PC-9 (cell line): ENCODE results near the gene SDF2. TPM values are rescaled to one million over a fixed set of nuclear protein-coding genes. Genes with fewer than 3 reads are reported as not detected.

ENCODE experiments used
- BruUV-seq: library from RNA; stranded (reverse); fragments of 400-500 nt; replicated peaks from 2 replicates; lab custom pipeline; 2021; lab: Mats Ljungman, UMichigan
- CTCF ChIA-PET: fragments of 300-600 bp; sonication (Branson Sonifier 250); formaldehyde crosslinking; loops from one replicate; lab custom pipeline; 2022; ENCODE audit warnings: antibody characterized with exemption; lab: Charles Lee
- POLR2A ChIA-PET: fragments of 300-600 bp; sonication (Branson Sonifier 250); formaldehyde crosslinking; loops from one replicate; lab custom pipeline; 2022; ENCODE audit warnings: antibody characterized with exemption; ENCODE audit not compliant: unreplicated experiment; lab: Charles Lee
- DNase-seq, 2 experiments: peaks; one replicate each; pipeline versions ENCODE4 v3.0.0 to v3.0.0-alpha.2; 2015 to 2022; ENCODE audit warnings: mixed read lengths in 1 of 2
- H2AFZ ChIP-seq: fragments of 200-600 bp; sonication (generic); 2 replicates; pipeline ENCODE4 v1.8.1; 2017; ENCODE audit warnings: antibody characterized with exemption
- H3F3A ChIP-seq: fragments of 200-600 bp; sonication (generic); 2 replicates; pipeline ENCODE4 v1.8.1; 2017; ENCODE audit warnings: antibody characterized with exemption, mild to moderate bottlenecking, low read depth; ENCODE audit not compliant: insufficient read depth
- H3K27ac ChIP-seq: fragments of 200-600 bp; sonication (generic); 2 replicates; pipeline ENCODE4 v1.6.1; 2016; ENCODE audit warnings: mixed run types
- H3K27me3 ChIP-seq: fragments of 200-600 bp; sonication (generic); 2 replicates; pipeline ENCODE4 v1.6.1; 2016; ENCODE audit warnings: low read depth, mixed run types; ENCODE audit not compliant: insufficient read depth
- H3K36me3 ChIP-seq: fragments of 200-600 bp; sonication (generic); 2 replicates; pipeline ENCODE4 v1.6.1; 2016; ENCODE audit warnings: low read depth, mixed run types
- H3K4me1 ChIP-seq: fragments of 200-600 bp; sonication (generic); replicated peaks from 2 replicates; pipeline ENCODE4 v1.6.1; 2016; ENCODE audit warnings: mixed run types; ENCODE audit not compliant: insufficient read depth
- H3K4me2 ChIP-seq: fragments of 200-600 bp; sonication (generic); 2 replicates; pipeline ENCODE4 v1.6.1; 2017; ENCODE audit warnings: mixed run types
- H3K4me3 ChIP-seq: fragments of 200-600 bp; sonication (generic); 2 replicates; pipeline ENCODE4 v1.6.1; 2016; ENCODE audit warnings: mixed run types
- H3K79me2 ChIP-seq: fragments of 200-600 bp; sonication (generic); 2 replicates; pipeline ENCODE4 v1.6.1; 2017; ENCODE audit warnings: low read depth, mixed run types
- H3K9me2 ChIP-seq: fragments of 200-600 bp; sonication (generic); 2 replicates; pipeline ENCODE4 v1.8.1; 2017; ENCODE audit warnings: mild to moderate bottlenecking; ENCODE audit not compliant: insufficient read depth
- H3K9me3 ChIP-seq: fragments of 200-600 bp; sonication (generic); 2 replicates; pipeline ENCODE4 v1.8.1; 2016; ENCODE audit warnings: low read depth; ENCODE audit not compliant: insufficient read depth
- H4K20me1 ChIP-seq: fragments of 200-600 bp; sonication (generic); 2 replicates; pipeline ENCODE4 v1.8.1; 2017; ENCODE audit not compliant: insufficient read depth
- EZH2 ChIP-seq: fragments of 200-600 bp; sonication (generic); IDR thresholded peaks from 2 replicates; pipeline ENCODE4 v1.8.0; 2017; ENCODE audit warnings: antibody characterized with exemption, low read depth
- intact Hi-C: fragments of 100-400 bp; cut with micrococcal nuclease; formaldehyde crosslinking; loops from one replicate; pipeline ENCODE4 v1.10.0; 2022; ENCODE audit not compliant: unreplicated experiment
- total RNA-seq: library from RNA; stranded (reverse); gene quantifications from 2 replicates; pipeline ENCODE4 v1.2.3, GENCODE V29; 2021
- TF ChIP-seq, protein P1 (sequence below): fragments of 200-600 bp; sonication (generic); conservative IDR thresholded peaks from 2 replicates; pipeline ENCODE4 v1.6.1; 2017; ENCODE audit warnings: mixed run types, antibody characterized with exemption, mild to moderate bottlenecking, moderate library complexity

The SDF2 gene
- total RNA-seq, 1 experiment from 2014 or later, result 43.7 TPM

DNA sequence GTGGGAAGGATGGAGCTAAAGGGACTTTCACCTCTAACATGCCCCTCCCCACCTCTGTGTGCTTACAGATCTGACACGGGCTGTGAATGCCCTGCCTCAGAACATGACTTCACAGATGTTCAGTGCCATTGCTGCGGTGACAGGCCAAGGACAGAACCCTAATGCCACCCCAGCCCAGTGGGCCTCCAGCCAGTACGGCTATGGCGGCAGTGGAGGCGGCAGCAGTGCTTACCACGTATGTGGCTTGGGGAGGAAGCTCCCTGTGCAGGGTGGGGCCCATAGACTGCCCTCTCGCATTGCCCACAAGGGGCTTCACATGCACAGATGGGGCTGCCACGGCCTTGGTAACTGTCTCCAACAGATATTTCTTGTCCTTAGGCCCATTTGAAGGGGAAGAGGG lies 38.6 kb upstream of the SDF2 start:
- POLR2A ChIA-PET, result no interaction called here
- Histone ChIP-seq H3K27ac (no peak overlapping the region), H3K4me1 (no peaks in the 10 kb centered on the region), H4K20me1 (no peaks in the 10 kb centered on the region), H3K79me2 (no peaks in the 10 kb centered on the region), H3F3A (peaks cover 10% of the 10 kb centered on the region; the same call in 1 of the 2 replicates), H3K4me2 (no peak overlapping the region), H3K9me2 (no peaks in the 10 kb centered on the region), H3K9me3 (no peaks in the 10 kb centered on the region), H2AFZ (no peak overlapping the region), H3K36me3 (peaks cover 4% of the 10 kb centered on the region; the same call in 1 of the 2 replicates), H3K27me3 (no peaks in the 10 kb centered on the region), H3K4me3 (no peak overlapping the region)
- CTCF ChIA-PET, result no interaction called here
- BruUV-seq, result no TSS peak
- no peak for DNase-seq
- TF ChIP-seq EZH2, result no peak
- TF ChIP-seq, protein P1, sequence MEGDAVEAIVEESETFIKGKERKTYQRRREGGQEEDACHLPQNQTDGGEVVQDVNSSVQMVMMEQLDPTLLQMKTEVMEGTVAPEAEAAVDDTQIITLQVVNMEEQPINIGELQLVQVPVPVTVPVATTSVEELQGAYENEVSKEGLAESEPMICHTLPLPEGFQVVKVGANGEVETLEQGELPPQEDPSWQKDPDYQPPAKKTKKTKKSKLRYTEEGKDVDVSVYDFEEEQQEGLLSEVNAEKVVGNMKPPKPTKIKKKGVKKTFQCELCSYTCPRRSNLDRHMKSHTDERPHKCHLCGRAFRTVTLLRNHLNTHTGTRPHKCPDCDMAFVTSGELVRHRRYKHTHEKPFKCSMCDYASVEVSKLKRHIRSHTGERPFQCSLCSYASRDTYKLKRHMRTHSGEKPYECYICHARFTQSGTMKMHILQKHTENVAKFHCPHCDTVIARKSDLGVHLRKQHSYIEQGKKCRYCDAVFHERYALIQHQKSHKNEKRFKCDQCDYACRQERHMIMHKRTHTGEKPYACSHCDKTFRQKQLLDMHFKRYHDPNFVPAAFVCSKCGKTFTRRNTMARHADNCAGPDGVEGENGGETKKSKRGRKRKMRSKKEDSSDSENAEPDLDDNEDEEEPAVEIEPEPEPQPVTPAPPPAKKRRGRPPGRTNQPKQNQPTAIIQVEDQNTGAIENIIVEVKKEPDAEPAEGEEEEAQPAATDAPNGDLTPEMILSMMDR, result no peak
- intact Hi-C loops, result no loop called here

DNA sequence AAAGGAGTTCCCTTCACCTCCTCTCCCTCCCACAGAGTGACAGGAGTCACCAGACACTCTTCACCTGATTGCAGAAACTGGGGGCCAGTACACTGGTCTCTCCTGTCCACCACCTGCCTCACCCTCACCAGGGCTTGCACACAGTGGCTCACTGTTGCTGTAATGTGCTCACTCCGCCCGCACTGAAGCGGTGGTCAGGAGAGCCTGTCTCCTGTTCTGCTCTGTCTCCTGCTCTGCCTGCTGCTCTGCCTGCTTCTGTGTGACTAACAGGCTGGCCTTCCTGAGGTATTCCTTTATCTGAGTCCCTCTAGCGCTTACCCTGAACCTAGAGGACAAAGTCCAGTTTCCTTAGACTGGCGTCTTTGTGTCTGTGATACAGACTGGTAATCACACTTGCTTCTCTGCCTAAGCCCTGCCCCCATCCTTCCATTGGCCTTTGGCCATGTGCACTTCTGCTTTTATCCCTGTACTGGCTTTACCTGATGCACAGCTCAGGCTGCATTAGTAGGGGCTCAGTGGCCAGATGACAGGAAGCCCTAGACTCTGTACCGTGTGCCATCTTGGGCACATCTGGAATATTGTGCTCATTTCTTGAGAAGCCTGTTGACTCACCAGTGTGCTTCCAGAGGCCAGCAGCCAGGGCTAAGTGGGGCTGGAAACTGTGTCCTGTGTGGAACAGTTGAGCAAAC lies 36.7 kb upstream of the SDF2 start:
- no peaks in the 10 kb centered on the region for H3K9me2 ChIP-seq
- intact Hi-C loops, result no loop called here
- no peaks in the 10 kb centered on the region for H3K79me2 ChIP-seq
- no peaks in the 10 kb centered on the region for H4K20me1 ChIP-seq
- H3K4me1 ChIP-seq, result no peaks in the 10 kb centered on the region
- H3F3A ChIP-seq, result peaks cover 8% of the 10 kb centered on the region; the same call in 1 of the 2 replicates
- no peaks in the 10 kb centered on the region for H3K27me3 ChIP-seq
- no peak for DNase-seq
- BruUV-seq, result no TSS peak
- H2AFZ ChIP-seq, result no peak overlapping the region
- POLR2A ChIA-PET, result no interaction called here
- no peak for TF ChIP-seq EZH2
- TF ChIP-seq, protein P1, result no peak
- no peak overlapping the region for H3K4me3 ChIP-seq
- H3K9me3 ChIP-seq, result no peaks in the 10 kb centered on the region
- H3K27ac ChIP-seq, result no peak overlapping the region
- H3K4me2 ChIP-seq, result no peak overlapping the region
- CTCF ChIA-PET, result no interaction called here
- peaks cover 4% of the 10 kb centered on the region; the same call in 1 of the 2 replicates for H3K36me3 ChIP-seq

DNA sequence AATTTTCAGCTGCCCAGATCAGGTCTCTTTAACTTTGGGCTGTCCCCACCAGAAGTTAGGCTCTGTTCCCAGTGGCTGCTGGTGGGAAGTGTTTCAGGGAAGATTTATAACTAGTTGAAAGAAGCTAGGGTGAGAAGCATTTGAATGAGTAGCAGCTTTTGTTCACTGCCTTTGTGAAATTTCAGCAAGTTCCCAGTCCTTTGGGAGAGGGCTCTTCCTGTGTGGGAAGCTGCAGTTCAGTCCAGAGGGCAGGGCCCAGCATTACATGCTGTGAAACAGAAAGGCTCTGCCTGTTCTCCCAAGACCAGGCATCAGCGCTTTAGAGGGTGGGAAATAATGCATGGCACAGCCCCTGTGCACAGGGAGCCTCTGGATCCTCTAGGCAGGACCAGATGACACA lies 32.2 kb upstream of the SDF2 start:
- POLR2A ChIA-PET, result no interaction called here
- Histone ChIP-seq H2AFZ (no peak overlapping the region), H3K9me3 (no peaks in the 10 kb centered on the region), H3K27ac (no peak overlapping the region), H3K79me2 (no peaks in the 10 kb centered on the region), H3K27me3 (no peaks in the 10 kb centered on the region), H3K4me3 (no peak overlapping the region), H3K4me1 (no peaks in the 10 kb centered on the region), H4K20me1 (no peaks in the 10 kb centered on the region), H3K9me2 (no peaks in the 10 kb centered on the region), H3K4me2 (no peak overlapping the region), H3K36me3 (peaks cover 24% of the 10 kb centered on the region), H3F3A (0 out of 2 replicates have a peak, but pooled peaks cover 3% of the 10 kb centered on the region)
- no TSS peak for BruUV-seq
- intact Hi-C loops, result no loop called here
- TF ChIP-seq EZH2, result no peak
- TF ChIP-seq, protein P1, result no peak
- CTCF ChIA-PET, result no interaction called here
- DNase-seq, result no peak
